Breast epithelium (tissue), 4 donors: ENCODE data around the gene AK8. TPM values are rescaled to one million over a fixed set of nuclear protein-coding genes. Genes with fewer than 3 reads are reported as not detected.
"Not testable (repeated sequence)": the region's sequence is repeated elsewhere in the genome, so short reads cannot be mapped to it uniquely, and the experiment has no call there.

Source experiments
- DNase-seq, 2 donors: peaks; one replicate each; pipeline ENCODE4 v3.0.0-alpha.2; 2019; ENCODE audit warnings: low spot score in 2 of 2
- H3K27ac ChIP-seq, 2 donors: fragments of 200-600 bp; sonication (generic) in 1 of 2; one replicate each; pipeline ENCODE4 v1.5.1; 2016 to 2019; ENCODE audit warnings: mild to moderate bottlenecking in 1 of 2
- H3K27me3 ChIP-seq, 2 donors: fragments of 200-600 bp; sonication (generic) in 1 of 2; one replicate each; pipeline versions ENCODE4 v1.5.1 to v1.6.0; 2017 to 2019; ENCODE audit warnings: control low read depth in 1 of 2, mild to moderate bottlenecking in 1 of 2
- H3K36me3 ChIP-seq: fragments of 200-600 bp; one replicate; pipeline ENCODE4 v1.5.1; 2019
- H3K4me1 ChIP-seq, 2 donors: fragments of 200-600 bp; sonication (generic); one replicate each; pipeline ENCODE4 v1.5.1; 2016 to 2019; ENCODE audit warnings: control low read depth in 1 of 2
- H3K4me3 ChIP-seq, 3 donors: fragments of 200-600 bp; sonication (generic); 1 replicate in 2 of 3; 2 replicates in 1 of 3; pipeline ENCODE4 v1.5.1; 2016 to 2019; ENCODE audit warnings: mild to moderate bottlenecking in 3 of 3, moderate library complexity in 2 of 3
- H3K9me3 ChIP-seq, 2 donors: fragments of 200-600 bp; sonication (generic) in 1 of 2; one replicate each; pipeline ENCODE4 v1.5.1; 2016 to 2019; ENCODE audit warnings: control low read depth in 1 of 2
- POLR2A ChIP-seq: fragments of 450-650 bp; IDR thresholded peaks from one replicate; pipeline ENCODE4 v1.6.1; 2016; ENCODE audit warnings: antibody characterized with exemption, mild to moderate bottlenecking, moderate library complexity
- POLR2AphosphoS5 ChIP-seq, 3 donors: sonication (generic); formaldehyde crosslinking; IDR thresholded peaks; one replicate each; pipeline ENCODE4 v1.6.1; 2017; ENCODE audit warnings: antibody characterized with exemption in 3 of 3
- intact Hi-C: fragments of 100-400 bp; cut with DNase I; formaldehyde crosslinking; loops from one replicate; pipeline ENCODE4 v1.15.1; 2023; ENCODE audit warnings: low total_unique reads
- total RNA-seq, 3 donors: library from RNA; depleted of rRNA; stranded (reverse); fragments of >200 nt; gene quantifications; one replicate each; pipeline ENCODE4 v1.1.0, GENCODE V29; 2016
- TF ChIP-seq, protein P1 (sequence below), 3 donors: fragments of 450-650 bp; IDR thresholded peaks; one replicate each; pipeline ENCODE4 v1.5.1; 2016 to 2017; ENCODE audit warnings: antibody characterized with exemption in 3 of 3, mild to moderate bottlenecking in 3 of 3, moderate library complexity in 3 of 3

Gene AK8
- total RNA-seq, 3 donors from 2014 or later = 0.66 to 2.6 (median 1.0) TPM

DNA sequence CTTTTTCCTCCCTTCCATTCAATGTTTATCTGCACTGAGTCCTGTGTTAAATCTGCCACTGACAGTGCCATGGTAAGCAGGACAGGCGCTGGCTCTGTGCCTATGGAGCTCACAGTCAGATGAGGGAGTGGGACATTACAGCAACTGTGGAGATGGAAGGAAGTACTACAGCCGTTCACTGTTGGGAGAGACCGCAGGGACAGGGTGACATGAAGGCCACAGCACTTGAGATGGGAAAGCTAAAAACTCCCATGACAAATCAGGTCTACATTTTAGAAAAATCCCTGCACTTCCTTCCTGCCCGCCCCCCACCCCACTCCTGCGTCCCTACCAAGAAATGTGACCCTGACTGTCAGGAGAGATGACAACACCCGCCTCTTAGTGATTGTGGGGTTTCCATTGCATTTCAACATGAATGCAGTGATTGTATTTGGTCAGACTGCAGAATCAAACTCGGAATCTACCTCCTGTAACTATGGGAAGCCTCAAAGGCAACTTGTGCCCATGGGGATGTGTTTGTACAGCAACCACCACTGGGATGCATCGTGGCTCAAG, 151.4 kb downstream of the AK8 start:
- Histone ChIP-seq H3K4me3 (no peak overlapping the region), H3K27ac (no peak overlapping the region), H3K36me3 (no peaks in the 10 kb centered on the region), H3K9me3 (no peaks in the 10 kb centered on the region), H3K4me1 (no peaks in the 10 kb centered on the region), H3K27me3 (no peaks in the 10 kb centered on the region)
- DNase-seq = no peak
- intact Hi-C loops = no loop called here
- no peak for TF ChIP-seq POLR2A
- TF ChIP-seq POLR2AphosphoS5 (IDR thresholded peaks at IDR 0.05) = no peak
- TF ChIP-seq, protein P1, sequence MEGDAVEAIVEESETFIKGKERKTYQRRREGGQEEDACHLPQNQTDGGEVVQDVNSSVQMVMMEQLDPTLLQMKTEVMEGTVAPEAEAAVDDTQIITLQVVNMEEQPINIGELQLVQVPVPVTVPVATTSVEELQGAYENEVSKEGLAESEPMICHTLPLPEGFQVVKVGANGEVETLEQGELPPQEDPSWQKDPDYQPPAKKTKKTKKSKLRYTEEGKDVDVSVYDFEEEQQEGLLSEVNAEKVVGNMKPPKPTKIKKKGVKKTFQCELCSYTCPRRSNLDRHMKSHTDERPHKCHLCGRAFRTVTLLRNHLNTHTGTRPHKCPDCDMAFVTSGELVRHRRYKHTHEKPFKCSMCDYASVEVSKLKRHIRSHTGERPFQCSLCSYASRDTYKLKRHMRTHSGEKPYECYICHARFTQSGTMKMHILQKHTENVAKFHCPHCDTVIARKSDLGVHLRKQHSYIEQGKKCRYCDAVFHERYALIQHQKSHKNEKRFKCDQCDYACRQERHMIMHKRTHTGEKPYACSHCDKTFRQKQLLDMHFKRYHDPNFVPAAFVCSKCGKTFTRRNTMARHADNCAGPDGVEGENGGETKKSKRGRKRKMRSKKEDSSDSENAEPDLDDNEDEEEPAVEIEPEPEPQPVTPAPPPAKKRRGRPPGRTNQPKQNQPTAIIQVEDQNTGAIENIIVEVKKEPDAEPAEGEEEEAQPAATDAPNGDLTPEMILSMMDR (IDR thresholded peaks at IDR 0.05) = no peak

DNA sequence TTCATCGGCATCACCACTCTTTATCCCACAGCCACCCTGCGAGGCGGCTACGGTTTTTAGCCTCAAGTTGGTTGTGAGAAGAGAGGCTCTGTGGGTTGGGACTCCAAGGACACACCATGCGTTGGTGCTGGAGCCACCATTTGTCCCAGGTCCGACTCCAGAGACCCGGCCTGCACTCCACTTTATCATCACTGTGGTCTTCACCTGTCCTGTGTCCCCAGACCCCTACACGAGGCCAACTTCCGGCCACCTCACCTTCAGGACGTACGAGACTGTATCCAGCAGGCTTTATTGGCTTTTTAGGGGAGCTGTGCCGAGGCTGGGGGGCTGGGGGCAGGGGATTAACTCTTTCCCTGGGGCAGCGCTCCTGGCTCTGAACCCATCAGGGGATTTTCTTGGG, 152.8 kb downstream of the AK8 start:
- Histone ChIP-seq H3K27me3 (no peaks in the 10 kb centered on the region), H3K4me3 (no peak overlapping the region), H3K9me3 (no peaks in the 10 kb centered on the region), H3K27ac (no peak overlapping the region), H3K4me1 (no peaks in the 10 kb centered on the region), H3K36me3 (no peaks in the 10 kb centered on the region)
- intact Hi-C loops = no loop called here
- TF ChIP-seq POLR2A (no peak), POLR2AphosphoS5 (IDR thresholded peaks at IDR 0.05) (no peak)
- TF ChIP-seq, protein P1 (IDR thresholded peaks at IDR 0.05) = no peak
- DNase-seq = no peak

DNA sequence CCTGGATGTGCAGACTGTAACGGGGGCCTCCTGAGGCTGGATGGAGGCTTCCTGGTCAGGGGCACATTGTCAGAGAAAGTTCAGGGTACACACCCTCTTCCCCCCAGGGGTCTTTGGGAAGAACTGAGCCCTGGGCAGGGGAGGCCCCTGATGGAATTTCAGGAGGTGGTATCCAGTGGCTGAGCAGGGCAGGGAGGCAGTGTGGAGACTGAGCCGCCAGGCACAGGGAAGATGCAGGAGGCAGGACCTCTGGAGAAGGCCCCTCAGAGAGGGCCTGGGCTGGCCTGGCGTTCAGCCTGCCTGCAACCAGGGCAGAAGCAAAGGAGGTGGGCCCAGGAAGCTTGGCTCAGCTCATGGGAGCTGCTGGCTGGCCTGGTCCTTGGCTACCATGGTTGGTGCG, 154.3 kb downstream of the AK8 start:
- H3K4me1 ChIP-seq = no peaks in the 10 kb centered on the region
- no peak overlapping the region for H3K27ac ChIP-seq
- no peak for DNase-seq
- H3K36me3 ChIP-seq = no peaks in the 10 kb centered on the region
- no peaks in the 10 kb centered on the region for H3K27me3 ChIP-seq
- H3K4me3 ChIP-seq = no peak overlapping the region
- TF ChIP-seq POLR2AphosphoS5 (IDR thresholded peaks at IDR 0.05) (no peak), POLR2A (no peak)
- TF ChIP-seq, protein P1 (IDR thresholded peaks at IDR 0.05) = no peak
- intact Hi-C loops = loop anchor here (2.0 kb wide), 1 partner anchor 47 kb away; no protein-coding TSS in a partner anchor
- no peaks in the 10 kb centered on the region for H3K9me3 ChIP-seq

DNA sequence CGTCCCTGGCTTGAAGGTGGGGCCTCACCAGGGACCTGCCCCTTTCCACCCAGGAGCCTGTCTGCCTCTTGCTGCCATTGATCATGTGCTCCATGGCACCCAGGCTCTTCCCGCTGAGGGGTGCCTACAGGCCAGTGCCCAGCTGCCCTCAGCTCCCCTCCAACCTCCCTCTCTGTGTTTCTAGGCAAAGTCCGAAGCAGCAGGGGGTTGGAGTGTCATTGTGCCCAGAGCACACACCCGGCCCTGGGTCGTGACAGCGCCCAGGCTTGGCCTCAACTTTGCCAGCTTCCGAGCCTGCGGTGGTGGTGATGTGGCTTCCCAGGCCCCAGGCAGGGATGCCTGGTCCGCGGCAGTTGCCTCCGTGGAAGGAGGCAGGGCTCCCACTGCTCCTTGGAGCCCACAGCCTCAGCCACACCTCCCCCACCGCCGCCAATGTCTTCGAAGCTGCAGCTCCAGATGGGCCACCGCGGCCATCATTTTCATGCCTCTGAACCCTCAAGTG, 155.5 kb downstream of the AK8 start:
- H3K36me3 ChIP-seq = no peaks in the 10 kb centered on the region
- no peaks in the 10 kb centered on the region for H3K4me1 ChIP-seq
- no peak for DNase-seq
- no peak overlapping the region for H3K4me3 ChIP-seq
- no peaks in the 10 kb centered on the region for H3K27me3 ChIP-seq
- no peak overlapping the region for H3K27ac ChIP-seq
- no peaks in the 10 kb centered on the region for H3K9me3 ChIP-seq
- TF ChIP-seq, protein P1 (IDR thresholded peaks at IDR 0.05) = no peak
- TF ChIP-seq POLR2AphosphoS5 (IDR thresholded peaks at IDR 0.05) (no peak), POLR2A (no peak)
- intact Hi-C loops = loop anchor here (2.0 kb wide), 1 partner anchor 46 kb away; no protein-coding TSS in a partner anchor

DNA sequence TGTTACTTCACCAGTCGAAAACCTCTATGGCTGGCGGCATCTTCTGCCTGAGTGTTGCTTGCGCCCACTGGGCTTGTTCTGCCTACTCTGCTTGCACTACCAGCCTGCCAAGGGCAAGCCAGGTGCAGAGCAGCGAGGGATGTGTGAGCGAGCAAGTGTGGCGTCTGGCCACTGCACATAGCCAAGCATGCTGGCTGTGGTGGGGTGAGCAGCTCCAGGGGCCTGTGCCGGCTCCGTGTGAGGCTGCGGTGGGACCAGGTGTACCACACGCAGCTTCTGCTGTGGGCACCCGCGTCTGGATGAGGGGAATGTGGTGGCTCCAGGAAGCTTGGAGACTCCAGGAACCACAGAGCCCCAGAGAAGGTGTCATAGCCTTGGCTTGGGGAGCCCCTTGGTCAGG, 156.4 kb downstream of the AK8 start:
- peaks cover 0 to 7% of the 10 kb centered on the region in 2 donors for H3K27me3 ChIP-seq
- no peaks in the 10 kb centered on the region for H3K36me3 ChIP-seq
- no peaks in the 10 kb centered on the region for H3K9me3 ChIP-seq
- no peak for DNase-seq
- no peak overlapping the region for H3K4me3 ChIP-seq
- TF ChIP-seq, protein P1 (IDR thresholded peaks at IDR 0.05) = no peak
- TF ChIP-seq POLR2A (no peak), POLR2AphosphoS5 (IDR thresholded peaks at IDR 0.05) (no peak)
- no peak overlapping the region for H3K27ac ChIP-seq
- intact Hi-C loops = loop anchor here (2.0 kb wide), 1 partner anchor 45 kb away; no protein-coding TSS in a partner anchor
- H3K4me1 ChIP-seq = no peaks in the 10 kb centered on the region

DNA sequence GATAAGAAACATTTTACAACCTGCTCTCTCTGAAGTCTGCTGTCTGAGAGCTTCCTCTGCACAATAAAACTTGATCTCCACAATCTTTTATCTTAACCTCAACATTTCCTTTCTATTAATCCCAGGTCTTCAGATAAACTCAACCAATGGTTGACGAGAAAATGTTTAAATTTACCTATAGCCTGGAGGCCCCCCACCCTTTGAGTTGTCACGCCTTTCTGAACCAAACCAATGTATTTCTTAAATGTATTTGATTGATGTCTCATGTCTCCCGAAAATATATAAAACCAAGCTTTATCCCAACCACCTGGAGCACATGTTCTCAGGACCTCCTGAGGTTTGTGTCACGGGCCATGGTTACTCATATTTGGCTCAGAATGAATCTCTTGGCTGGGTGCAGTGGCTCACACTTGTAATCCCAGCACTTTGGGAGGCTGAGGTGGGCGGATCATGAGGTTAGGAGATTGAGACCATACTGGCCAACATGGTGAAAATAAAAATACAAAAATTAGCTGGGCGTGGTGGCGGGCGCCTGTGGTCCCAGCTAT, 159.6 kb downstream of the AK8 start:
- H3K36me3 ChIP-seq, DNase-seq, H3K4me1 ChIP-seq, H3K27ac ChIP-seq, H3K9me3 ChIP-seq, H3K4me3 ChIP-seq, intact Hi-C loops: not testable (repeated sequence)
- H3K27me3 ChIP-seq = peaks cover 0 to 13% of the 10 kb centered on the region in 2 donors
